IPS-15b (cell line): ENCODE data around the gene COX8C.
A peak's percentile ranks its signal among the peaks of the same experiment; 100 is the strongest.

Experiments used
- H3K27me3 ChIP-seq: one replicate; pipeline ENCODE4 v1.6.1; 2013; ENCODE audit warnings: low read length; ENCODE audit not compliant: control insufficient read depth, insufficient read depth
- H3K36me3 ChIP-seq: one replicate; pipeline ENCODE4 v1.6.1; 2013; ENCODE audit warnings: low read length; ENCODE audit not compliant: control insufficient read depth, insufficient read depth
- H3K4me1 ChIP-seq: one replicate; pipeline ENCODE4 v1.6.1; 2013; ENCODE audit warnings: mild to moderate bottlenecking, low read length; ENCODE audit not compliant: control insufficient read depth, insufficient read depth
- H3K4me3 ChIP-seq: one replicate; pipeline ENCODE4 v1.5.1; 2013; ENCODE audit warnings: low read depth, low read length
- H3K9ac ChIP-seq: one replicate; pipeline ENCODE4 v1.6.1; 2013; ENCODE audit warnings: low read depth, mild to moderate bottlenecking, low read length
- H3K9me3 ChIP-seq: one replicate; pipeline ENCODE4 v1.6.1; 2013; ENCODE audit warnings: mild to moderate bottlenecking, low read length; ENCODE audit not compliant: control insufficient read depth, insufficient read depth

The COX8C gene

DNA sequence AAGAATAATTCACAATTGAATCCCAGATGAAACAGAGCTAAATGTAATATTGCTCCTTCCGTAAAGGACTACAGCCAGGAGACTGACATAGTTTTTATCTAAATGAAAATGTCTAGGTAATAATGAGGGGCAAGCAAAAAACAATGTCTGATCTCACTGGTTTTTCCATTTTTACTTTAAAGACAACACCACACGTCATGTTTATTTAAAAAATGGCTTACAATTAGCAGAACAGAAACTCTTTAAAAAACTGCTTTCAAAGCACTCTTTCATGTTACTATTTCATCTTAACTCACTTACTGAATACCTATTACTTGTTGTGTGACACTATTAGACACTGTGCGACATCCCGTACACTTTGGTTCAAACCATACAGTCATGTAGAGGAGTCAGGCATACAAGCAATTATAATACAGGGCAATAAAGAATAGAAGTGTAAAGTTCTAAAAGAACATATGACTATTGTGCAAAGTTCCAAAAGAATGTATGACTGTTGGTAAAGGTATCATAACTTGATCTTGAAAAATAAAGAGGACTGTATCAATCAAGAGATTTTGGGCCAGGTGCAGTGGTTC is 23.3 kb upstream of the COX8C start:
- Histone ChIP-seq H3K36me3 (no peaks in the 10 kb centered on the region), H3K4me1 (no peaks in the 10 kb centered on the region), H3K4me3 (no peak overlapping the region), H3K9me3 (no peaks in the 10 kb centered on the region), H3K9ac (no peak overlapping the region), H3K27me3 (no peaks in the 10 kb centered on the region)

DNA sequence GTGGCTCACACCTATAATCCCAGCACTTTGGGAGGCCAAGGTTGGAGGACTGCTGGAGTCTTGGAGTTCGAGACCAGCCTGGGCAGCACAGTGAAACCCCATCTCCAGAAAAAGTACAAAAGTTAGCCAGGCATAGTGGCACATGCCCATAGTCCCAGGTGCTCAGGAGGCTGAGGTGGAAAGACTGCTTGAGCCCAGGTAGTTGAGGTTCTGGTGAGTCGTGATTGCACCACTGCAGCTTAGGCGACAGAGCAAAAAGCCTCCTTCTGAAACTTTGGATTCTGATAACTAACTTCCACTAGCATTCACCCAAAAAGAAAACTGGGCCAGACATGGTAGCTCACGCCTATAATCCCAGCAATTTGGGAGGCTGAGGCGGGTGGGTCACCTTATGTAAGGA is 20.8 kb upstream of the COX8C start:
- Histone ChIP-seq H3K36me3 (no peaks in the 10 kb centered on the region), H3K4me1 (peaks cover 5% of the 10 kb centered on the region)

DNA sequence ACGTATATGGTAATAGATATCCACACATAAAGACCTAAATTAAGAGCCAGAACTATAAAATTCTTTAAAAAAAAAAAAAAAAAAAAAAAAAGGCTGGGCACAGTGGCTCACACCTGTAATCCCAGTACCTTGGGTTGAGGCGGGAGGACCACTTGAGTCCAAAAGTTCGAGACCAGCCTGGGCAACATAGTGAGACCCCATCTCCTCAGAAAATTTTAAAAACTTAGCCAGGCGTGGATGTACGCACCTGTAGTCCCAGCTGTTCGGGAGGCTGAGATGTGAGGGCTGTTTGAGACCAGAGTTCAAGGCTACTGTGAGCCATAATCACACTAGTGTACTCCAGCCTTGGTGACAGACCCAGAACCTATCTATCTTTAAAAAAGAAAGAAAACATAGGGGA is 18.4 kb upstream of the COX8C start:
- H3K27me3 ChIP-seq: no peaks in the 10 kb centered on the region
- H3K4me1 ChIP-seq: peaks cover 5% of the 10 kb centered on the region
- no peak overlapping the region for H3K4me3 ChIP-seq
- H3K9ac ChIP-seq: no peak overlapping the region
- no peaks in the 10 kb centered on the region for H3K36me3 ChIP-seq
- H3K9me3 ChIP-seq: no peaks in the 10 kb centered on the region

More for the DNA sequence above, 20.8 kb upstream of the COX8C start:
- H3K27me3 ChIP-seq: no peaks in the 10 kb centered on the region
- H3K4me3 ChIP-seq: no peak overlapping the region
- no peaks in the 10 kb centered on the region for H3K9me3 ChIP-seq
- no peak overlapping the region for H3K9ac ChIP-seq

DNA sequence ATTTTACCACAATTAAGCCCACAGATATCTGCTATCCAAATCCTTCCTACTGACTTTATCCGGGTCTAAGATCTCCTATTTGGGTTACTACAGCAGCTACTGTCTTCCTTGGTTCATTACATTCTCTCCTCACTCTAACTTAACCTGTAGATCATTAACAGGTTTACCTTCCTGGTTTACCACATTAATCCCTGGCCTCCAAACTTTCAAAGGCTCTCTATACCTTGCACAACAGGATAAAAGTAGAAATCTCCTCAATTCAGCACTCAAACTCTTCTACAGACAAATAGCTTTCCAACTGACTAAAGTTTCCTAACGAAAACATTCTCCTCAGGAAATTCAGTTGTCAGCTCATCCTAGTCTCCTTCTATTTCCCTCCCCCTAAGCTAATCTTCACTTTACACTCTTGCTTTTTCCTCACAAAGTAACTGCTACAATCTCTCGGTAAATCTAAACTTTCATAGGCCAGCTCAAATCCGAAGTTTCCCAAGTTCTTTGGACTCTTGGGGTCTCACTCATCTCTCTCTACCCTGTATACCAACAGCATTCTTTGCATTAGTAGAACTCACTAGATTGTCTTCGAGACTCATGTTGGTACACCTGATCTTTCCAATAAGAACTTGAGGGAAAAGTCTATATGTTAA is 16.9 kb upstream of the COX8C start:
- Histone ChIP-seq H3K4me3 (no peak overlapping the region), H3K9me3 (no peaks in the 10 kb centered on the region), H3K9ac (no peak overlapping the region), H3K4me1 (peaks cover 17% of the 10 kb centered on the region), H3K27me3 (no peaks in the 10 kb centered on the region), H3K36me3 (no peaks in the 10 kb centered on the region)

DNA sequence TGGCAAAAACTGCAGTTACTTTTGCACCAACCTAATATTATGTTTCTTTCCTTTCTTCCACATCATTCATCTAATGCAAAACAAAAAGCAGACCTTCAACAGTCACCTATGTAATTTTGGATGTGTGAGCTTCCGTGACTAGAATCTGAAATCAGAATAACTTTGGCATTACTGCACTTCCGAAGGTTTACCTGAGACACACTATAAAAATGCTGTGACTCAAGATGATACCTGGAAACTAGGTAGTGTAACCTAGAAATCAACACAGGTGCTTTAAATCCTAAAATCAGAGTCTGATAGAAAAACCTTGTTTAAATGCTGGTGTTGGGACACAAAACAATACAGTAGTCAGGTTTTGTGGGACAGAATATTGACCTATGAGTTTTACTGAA is 16.4 kb upstream of the COX8C start:
- no peaks in the 10 kb centered on the region for H3K9me3 ChIP-seq
- H3K9ac ChIP-seq: no peak overlapping the region
- peaks cover 22% of the 10 kb centered on the region for H3K4me1 ChIP-seq
- H3K27me3 ChIP-seq: no peaks in the 10 kb centered on the region
- H3K36me3 ChIP-seq: no peaks in the 10 kb centered on the region
- H3K4me3 ChIP-seq: no peak overlapping the region

DNA sequence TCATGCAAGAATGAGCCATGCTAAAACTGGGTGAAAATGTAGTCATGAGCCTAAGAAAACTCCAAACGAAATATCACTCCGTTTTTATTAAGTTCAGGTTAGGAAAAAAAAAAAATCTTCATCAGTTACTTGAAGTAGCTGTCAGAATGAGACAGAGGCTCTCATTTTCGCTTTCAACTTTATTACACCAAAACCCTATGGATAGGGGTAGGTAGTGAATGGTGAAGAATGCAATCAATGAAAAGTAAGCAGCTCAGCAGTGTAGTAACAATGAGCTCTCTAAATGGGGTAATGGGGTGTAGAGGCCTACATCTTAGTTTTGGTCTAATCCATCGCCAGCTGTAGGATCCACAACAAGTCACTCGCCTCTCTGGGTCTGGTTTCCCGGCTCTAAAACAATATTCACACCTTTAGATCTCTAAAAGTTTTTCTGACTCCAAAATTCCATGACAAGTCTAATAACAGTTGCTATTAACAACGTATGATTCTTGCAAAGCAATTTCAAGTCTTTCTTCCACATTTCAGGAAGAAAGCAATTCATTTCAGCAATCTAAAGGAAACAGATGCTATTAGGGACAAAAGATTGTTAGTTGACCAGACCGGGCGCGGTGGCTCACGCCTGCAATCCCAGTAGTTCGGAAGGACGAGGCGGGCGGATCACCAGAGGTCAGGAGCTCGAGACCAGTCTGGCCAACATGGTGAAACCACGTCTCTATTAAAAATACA is 15.8 kb upstream of the COX8C start:
- Histone ChIP-seq H3K36me3 (no peaks in the 10 kb centered on the region), H3K4me3 (peak overlapping the region; percentile 48), H3K27me3 (no peaks in the 10 kb centered on the region), H3K4me1 (peaks cover 26% of the 10 kb centered on the region), H3K9ac (no peak overlapping the region), H3K9me3 (no peaks in the 10 kb centered on the region)

DNA sequence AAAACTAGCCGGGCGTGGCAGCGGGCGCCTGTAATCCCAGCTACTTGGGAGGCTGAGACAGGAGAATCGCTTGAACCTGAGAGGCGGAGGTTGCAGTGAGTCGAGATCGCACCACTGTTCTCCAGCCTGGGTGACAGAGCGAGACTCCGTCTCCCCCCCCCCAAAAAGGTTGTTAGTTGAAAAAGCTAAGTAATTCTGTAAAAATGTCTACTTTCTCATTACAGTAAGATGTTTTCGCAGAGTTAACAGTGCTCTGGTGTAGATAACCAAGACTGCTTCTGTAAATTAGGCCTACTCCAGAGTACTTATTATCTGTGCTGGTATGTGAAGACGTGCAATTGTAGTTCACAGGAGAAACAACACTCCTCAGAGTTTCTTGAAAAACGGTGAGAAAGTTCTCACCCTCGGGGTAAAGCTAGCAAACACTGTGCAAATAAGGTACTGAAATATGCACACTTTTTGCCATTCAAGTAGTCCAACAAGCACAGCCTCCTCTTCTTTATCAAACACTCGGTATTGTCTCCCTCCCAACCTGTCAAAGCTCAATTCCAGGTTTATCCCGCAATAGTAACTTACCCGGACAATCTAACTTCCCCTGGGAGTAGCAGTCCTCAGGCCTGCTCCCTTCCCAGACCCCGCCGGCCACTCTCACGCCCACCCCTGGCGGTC is 15.1 kb upstream of the COX8C start:
- Histone ChIP-seq H3K9ac (no peak overlapping the region), H3K27me3 (no peaks in the 10 kb centered on the region), H3K9me3 (no peaks in the 10 kb centered on the region), H3K4me1 (peaks cover 26% of the 10 kb centered on the region), H3K36me3 (no peaks in the 10 kb centered on the region), H3K4me3 (peak overlapping the region; percentile 48)

DNA sequence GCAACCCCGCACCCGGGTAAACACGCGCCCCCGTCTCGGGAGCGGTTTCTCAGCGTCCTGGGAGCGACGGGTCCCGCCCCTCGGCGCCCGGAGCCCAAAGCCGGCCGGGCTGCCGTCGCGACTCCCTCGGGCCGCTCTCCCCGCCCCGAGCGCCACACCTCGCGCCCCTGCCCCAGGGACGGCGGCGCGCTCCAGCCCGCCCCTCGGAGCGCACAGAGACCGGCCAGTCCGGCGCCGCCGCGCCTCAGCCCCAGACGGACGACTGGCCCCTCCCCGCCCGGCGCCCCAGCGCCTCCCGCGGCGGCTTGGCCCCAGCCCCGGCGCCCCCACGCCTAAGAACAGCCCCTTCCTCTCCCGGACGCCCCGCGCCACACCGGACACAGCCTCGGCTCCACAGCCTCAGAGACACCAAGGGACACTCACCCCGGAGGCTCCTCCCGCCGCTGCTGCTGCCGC is 14.6 kb upstream of the COX8C start:
- Histone ChIP-seq H3K27me3 (no peaks in the 10 kb centered on the region), H3K36me3 (no peaks in the 10 kb centered on the region), H3K4me1 (peaks cover 26% of the 10 kb centered on the region), H3K9ac (peak overlapping the region; percentile 39), H3K4me3 (peak overlapping the region; percentile 48), H3K9me3 (no peaks in the 10 kb centered on the region)

DNA sequence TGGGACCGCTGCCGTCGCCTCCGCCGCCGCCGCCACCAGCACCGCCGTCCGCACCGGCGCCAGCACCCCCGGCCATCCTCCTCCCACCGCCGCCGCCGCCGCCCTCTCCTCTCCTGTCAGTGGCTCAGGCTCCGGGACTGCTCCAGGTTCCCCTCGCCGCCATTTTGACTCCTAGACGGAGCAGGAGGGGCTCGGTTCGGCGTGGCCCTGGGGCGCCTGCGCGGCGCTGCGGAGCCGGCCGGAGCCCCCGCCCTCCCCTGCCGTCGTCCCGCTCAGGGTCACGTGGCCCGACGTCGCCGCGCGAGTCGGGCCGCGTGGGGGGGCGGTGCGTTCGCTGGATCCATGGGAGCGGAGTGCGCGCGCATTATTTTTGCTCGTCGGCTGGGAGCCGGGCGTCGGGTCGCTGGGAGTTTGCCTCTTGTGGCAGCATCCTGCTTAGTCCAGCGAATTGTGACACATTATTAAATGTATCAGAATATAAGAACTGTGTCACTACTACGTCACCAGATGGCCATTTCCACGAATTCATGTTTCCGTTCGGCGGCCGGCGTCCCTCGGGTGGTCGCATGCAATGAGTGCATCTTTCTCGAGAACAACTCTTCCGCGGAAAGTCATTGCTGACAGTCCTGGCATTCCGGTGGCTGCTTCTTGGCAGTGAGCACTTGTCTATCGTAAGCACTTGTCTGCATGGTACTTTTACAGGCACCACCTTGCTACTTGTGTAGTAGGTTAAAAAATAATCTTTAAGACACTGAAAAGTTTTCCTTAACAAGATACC is 13.9 kb upstream of the COX8C start, which contains the start of gene BTBD7:
Gene BTBD7, minus strand, starts transcription at position 184 of the 778 bp plus-strand sequence. CDS start 36,985 bp downstream, outside the sequence.
- Histone ChIP-seq H3K4me1 (peaks cover 26% of the 10 kb centered on the region), H3K36me3 (peaks cover 3% of the 10 kb centered on the region), H3K4me3 (peak within 1 kb of the TSS; percentile 87), H3K9me3 (no peaks in the 10 kb centered on the region), H3K27me3 (no peaks in the 10 kb centered on the region), H3K9ac (peak within 1 kb of the TSS; percentile 48)

DNA sequence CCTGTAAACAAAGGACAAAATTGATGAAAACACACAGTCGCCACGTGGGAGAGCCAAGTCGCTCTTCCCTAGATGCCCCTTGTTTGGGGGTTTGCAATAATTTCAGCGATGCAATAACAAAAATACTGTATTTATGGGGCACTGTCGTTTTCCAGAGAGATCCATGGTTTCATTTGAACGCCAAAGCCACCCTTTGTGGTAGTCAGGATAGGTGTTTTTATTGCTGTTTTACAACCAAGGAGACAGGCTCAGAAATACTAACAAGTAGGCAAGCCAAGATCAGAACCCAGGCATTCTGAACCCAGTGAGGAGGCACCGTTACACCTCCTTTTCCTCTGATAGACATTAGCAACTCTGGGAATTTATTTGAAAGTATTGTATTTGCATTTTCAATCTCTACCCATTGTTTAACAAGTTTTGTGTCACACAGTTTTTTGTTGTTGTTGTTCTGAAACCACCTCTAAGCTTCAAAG is 13.3 kb upstream of the COX8C start:
- H3K36me3 ChIP-seq: peaks cover 3% of the 10 kb centered on the region
- peaks cover 26% of the 10 kb centered on the region for H3K4me1 ChIP-seq
- peak overlapping the region; percentile 87 for H3K4me3 ChIP-seq
- H3K9ac ChIP-seq: peak overlapping the region; percentile 48
- H3K27me3 ChIP-seq: no peaks in the 10 kb centered on the region
- H3K9me3 ChIP-seq: no peaks in the 10 kb centered on the region

DNA sequence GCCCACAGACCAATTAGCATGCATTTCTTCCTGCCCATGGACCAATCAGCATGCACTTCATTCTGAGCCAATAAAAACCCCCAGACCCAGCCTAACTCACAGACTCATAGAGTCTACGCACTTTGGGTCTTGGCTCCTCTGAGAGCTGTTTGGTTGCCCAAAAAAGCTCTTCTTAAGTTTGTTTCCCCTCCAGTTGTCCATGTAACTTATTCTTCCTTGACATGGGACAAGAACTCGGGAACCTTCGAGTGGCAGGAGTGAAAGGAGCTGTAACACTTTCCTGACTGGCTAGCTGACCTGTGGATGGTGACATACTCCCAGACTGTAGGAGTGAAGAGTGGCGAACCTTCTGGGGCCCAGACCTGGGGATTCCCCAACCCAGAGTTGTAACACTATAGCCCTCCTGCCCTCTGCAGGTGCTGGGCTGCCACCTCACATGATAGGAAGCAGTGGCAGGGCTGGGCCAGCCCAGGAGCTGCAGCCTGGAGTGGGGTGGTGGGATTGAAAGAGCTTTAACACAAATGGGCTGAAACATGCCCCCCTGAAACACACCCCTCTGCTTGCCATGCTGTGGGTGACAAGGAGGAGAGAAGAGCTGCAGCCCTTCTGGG is 9.7 kb upstream of the COX8C start:
- H3K9me3 ChIP-seq: peaks cover 12% of the 10 kb centered on the region
- H3K27me3 ChIP-seq: no peaks in the 10 kb centered on the region
- no peak overlapping the region for H3K4me3 ChIP-seq
- peaks cover 3% of the 10 kb centered on the region for H3K36me3 ChIP-seq
- H3K4me1 ChIP-seq: peaks cover 20% of the 10 kb centered on the region
- no peak overlapping the region for H3K9ac ChIP-seq
